ENCODE measurements around the gene MAGEA8.

GRCh38 chrX:149867488-149867887 is 13.5 kb upstream of the MAGEA8 start:
- TF ChIP-seq EZH2 (IDR thresholded peaks at IDR 0.05; ENCODE audit: borderline replicate concordance, low read length): no peak
- TF ChIP-seq, protein P1, sequence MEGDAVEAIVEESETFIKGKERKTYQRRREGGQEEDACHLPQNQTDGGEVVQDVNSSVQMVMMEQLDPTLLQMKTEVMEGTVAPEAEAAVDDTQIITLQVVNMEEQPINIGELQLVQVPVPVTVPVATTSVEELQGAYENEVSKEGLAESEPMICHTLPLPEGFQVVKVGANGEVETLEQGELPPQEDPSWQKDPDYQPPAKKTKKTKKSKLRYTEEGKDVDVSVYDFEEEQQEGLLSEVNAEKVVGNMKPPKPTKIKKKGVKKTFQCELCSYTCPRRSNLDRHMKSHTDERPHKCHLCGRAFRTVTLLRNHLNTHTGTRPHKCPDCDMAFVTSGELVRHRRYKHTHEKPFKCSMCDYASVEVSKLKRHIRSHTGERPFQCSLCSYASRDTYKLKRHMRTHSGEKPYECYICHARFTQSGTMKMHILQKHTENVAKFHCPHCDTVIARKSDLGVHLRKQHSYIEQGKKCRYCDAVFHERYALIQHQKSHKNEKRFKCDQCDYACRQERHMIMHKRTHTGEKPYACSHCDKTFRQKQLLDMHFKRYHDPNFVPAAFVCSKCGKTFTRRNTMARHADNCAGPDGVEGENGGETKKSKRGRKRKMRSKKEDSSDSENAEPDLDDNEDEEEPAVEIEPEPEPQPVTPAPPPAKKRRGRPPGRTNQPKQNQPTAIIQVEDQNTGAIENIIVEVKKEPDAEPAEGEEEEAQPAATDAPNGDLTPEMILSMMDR (IDR thresholded peaks at IDR 0.05; ENCODE audit: low read length): no peak

Measured in OCI-LY1 (cell line).